NCI-H1930 (cell line): Measurements from ENCODE around the gene TMEM11.
"Not testable (repeated sequence)": the region's sequence is repeated elsewhere in the genome, so short reads cannot be mapped to it uniquely, and the experiment has no call there.

Experiments used
- DNase-seq, 2 experiments: peaks; one replicate each; lab custom pipeline; 2025; lab: John Stamatoyannopoulos, UW

Gene TMEM11

DNA sequence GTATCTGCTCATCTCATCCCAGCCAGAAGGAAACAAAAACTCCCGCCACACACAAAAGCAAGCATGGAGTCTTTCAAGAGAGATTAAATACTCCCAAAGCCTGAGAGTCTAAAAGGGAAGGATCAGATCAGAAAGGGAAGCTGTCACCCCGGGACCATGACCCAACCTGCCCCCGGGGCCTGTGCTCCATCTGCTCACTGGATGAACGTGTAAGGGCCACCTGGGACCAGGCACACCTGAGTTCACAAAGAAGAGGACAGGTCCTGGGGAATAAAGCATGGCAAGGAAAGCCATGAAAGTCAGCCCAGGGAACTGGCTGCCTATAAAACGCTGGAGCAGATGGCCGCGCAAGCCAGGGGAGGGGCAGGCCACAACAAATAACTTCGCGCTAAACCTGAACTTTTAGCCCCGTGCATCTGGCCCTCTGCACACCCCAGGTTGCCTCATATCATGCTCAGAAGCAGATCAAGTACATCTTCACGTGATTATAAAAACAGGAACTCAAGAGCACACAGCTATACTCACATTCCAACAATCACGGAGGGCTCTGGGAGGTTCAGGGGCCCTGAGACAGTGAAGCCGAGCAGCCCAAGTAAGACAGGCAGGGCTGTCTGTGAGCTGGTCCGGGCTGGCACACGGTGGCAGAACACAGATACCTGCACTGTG is 3.4 kb downstream of the TMEM11 start:
- no peak for DNase-seq

GRCh38 chr17:21209511-21210175 is 4.3 kb downstream of the TMEM11 start:
- no peak for DNase-seq

DNA sequence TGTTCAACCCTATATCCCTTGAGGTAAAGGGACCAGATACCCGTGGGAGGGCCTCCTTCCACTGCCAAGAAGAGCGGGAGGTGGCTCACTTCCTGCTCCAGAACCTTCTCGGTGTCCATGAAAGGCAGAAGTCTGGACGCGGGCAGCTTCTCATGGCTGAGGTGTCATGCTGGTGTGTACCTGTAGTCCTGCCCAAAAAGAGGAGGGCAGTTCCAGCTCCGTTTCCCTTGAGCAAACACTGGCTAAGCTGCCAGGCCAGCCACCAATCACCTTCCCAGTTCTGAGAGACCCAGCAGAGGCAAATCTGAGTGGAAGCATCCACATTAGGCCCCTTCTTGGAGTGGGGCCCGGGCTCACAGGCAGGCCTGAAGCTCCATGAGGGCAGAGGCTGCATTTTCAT is 5.6 kb downstream of the TMEM11 start:
- no peak for DNase-seq

- no peak for DNase-seq
Observed at GRCh38 chr17:21204935-21205334, 9.0 kb downstream of the TMEM11 start.

- DNase-seq, result no peak
Observed at GRCh38 chr17:21202512-21202911, 11.4 kb downstream of the TMEM11 start.

DNA sequence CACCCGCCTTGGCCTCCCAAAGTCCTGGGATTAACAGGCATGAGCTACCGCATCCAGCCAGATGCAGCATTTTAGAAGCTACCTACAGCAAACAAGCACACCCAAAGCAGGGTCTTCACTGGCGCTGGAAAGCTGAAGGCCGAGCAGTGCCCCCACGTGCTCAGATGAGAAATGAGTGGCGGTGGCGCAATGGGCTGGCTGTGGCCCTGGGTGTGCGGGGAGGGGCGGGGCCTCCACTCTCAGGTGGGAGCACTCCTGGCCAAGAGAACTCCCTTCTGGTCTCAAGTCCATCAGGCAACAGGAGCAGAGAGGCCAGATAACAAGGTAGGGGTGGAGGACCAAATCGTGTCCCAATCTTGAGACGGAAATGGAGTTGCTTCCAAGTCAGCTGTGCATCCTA is 12.1 kb downstream of the TMEM11 start:
- DNase-seq, result no peak

- DNase-seq, result no peak
Observed at GRCh38 chr17:21201298-21201595, 12.7 kb downstream of the TMEM11 start.

- no peak for DNase-seq
Observed at GRCh38 chr17:21200590-21201297, 13.2 kb downstream of the TMEM11 start.

GRCh38 chr17:21199856-21200255 is 14.1 kb downstream of the TMEM11 start:
- DNase-seq, result no peak

GRCh38 chr17:21199311-21199710 is 14.7 kb downstream of the TMEM11 start:
- DNase-seq, result no peak

DNA sequence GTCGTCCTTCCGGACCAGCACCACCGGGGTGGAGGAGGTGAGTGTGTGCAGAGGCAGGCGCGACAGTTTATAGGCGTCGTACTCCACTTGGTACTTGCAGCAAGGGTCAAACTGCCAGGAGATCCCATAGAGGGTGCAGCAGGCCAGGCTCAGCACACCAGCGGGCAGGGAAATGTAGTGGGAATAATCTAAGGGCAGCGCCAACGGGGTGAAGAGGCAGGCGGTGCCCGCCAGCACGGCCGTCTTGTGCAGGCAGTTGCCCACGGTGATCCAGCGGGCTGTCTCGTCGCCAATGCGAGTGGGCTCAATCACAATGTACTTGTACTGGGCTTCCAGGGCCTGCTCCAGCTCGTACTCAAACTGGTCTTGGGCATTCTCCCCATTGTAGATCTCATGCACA is 15.6 kb downstream of the TMEM11 start:
- no peak for DNase-seq

GRCh38 chr17:21196126-21196525 is 17.8 kb downstream of the TMEM11 start:
- no peak for DNase-seq

GRCh38 chr17:21194703-21195102 is 19.3 kb downstream of the TMEM11 start:
- no peak for DNase-seq

DNA sequence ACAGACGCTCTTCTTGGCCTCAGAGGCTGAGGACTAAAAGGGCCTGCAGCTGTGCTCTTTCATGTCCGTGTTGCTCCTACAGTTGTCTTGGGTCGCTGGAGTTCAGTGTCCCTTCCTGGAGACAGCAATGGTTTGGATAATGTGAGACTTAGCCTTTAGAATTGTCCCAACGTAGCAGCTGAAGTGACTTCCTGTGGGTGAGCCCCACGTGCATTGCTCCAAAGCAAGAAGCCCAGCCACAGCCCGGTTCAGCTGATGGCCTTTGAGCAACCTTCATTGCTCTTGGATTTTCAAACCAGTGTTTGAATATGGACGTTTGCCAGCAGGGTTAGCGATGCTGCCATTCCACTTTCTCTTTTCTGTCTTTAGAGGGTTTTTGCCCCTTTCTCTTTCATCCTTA is 19.7 kb downstream of the TMEM11 start:
- DNase-seq, result no peak

DNA sequence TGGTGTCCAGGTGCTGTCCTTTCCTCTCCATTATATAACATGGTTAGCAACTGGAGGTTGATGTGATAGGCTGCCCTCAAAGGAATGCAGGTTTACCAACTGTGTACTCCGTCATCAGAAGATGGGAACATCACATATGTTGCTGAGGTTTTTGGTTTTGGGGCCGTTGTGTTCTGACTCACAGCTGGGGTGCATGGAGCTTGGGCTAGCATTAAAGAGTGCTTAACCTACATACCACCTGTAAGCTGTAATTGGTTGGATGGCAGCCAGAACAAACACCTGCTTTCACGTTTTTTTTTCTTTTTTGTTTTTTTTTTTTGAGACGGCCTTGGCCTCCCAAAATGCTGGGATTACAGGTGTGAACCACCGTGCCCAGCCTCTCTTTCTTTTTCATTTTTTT is 20.9 kb downstream of the TMEM11 start:
- DNase-seq, result no peak

DNA sequence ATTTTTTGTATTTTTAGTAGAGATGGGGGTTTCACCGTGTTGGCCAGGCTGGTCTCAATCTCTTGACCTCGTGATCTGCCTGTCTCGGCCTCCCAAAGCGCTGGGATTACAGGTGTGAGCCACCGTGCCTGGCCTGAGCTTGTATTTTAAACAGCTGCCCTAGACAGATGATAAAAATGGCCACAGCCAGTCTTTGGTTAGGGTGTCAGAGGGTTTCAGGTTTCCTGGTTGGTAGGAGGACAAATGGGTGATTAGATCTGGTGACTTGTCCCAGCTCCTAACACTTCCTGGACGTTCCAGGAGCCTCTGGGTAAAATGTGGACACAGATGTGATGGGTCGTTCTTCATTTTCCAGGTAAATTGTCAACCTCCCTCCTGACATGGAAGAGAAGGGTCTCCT is 21.5 kb downstream of the TMEM11 start:
- not testable (repeated sequence) for DNase-seq

GRCh38 chr17:21191698-21192097 is 22.3 kb downstream of the TMEM11 start:
- no peak for DNase-seq

DNA sequence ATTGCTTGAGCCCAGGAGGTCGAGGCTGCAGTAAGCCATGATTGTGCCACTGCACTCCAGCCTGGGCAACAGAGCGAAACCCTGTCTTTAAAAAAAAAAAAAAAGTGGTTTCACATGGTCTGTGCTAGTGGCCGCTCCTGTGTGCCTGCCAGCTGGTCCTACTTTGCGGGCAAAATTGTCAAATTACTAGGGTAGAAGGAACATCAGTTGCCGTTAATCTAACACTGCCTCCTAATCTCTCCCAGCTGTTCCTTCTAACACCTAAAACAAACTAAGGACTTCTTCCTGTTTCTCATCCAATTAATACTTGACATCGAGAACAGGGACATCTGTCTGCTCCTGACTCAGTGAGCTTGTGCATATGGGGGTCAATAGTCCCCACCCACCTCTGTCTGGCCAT is 23.9 kb downstream of the TMEM11 start:
- DNase-seq, result no peak

DNA sequence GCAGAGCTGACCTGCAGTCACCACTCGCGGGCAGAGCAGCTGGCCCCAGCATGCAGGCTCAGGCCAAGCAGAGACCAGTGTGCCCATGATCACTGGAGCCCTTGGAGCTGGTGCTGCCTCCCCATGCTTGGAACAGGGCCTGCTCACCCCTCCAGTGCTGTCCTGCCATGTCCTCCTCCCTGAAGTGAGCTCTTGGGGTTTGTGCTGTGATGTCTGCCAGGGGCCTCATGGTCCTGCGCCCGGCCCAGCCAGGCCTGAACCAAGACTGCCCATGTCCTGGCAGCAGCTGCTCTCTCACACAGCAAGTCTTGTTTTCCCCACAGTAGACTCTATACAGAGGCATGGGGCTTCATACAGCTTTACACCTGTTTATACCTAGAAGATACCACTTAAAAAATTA is 24.6 kb downstream of the TMEM11 start:
- no peak for DNase-seq

DNA sequence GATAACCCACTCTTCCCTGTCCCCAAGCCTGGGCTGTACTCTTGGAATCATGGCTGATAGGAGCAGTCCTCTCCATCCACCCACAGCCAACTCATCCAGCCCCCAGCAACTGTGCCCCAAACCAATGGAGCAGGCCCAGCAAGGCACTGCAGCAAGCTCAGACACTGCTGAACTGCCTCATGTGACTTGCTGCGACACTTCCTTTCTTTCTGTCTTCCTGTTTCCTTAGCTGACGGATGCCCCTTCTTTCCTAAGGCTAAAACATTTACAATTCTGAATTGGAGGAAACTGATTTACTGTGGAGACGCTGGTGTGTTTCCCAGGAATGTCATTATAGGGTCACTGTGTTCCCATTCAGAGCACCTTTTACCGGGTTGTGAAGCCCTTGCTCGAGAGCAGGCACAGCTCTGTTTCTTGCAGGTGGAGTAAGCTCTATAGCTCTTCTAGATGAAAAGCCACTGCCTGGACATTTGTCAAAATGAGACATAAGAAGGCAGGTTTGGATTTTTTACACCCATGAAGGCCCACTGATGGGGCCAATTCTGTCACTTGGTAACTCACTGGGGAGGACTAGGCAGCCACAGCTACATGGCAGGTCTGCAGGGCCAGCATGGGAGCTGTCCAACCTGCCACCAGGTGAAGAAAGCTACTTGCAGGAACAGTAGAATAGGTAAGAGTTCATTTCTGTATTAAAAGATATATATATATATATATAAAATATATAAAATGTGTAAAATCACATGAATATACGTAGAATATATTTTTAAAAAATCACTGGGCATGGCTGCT is 27.4 kb downstream of the TMEM11 start:
- DNase-seq, result no peak

DNA sequence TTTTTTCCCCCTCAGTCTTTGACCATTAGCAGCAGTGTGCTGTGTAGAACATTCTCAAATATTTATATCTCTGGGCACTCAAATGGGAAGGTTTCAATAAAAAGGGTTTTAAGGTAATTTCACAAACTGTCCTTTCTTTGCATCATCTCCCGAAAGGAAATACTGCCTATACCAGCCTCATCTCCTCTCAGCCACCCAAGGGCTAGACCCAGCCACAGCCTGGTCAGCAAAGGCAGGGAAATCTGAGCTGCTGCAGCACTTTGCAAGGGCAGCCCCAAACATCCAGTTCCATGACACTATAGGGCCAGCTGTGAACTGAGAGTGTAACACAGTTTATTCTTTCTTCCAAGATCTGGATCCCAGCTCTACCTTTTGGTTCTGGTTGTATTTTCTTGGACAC is 28.9 kb downstream of the TMEM11 start:
- no peak for DNase-seq

DNA sequence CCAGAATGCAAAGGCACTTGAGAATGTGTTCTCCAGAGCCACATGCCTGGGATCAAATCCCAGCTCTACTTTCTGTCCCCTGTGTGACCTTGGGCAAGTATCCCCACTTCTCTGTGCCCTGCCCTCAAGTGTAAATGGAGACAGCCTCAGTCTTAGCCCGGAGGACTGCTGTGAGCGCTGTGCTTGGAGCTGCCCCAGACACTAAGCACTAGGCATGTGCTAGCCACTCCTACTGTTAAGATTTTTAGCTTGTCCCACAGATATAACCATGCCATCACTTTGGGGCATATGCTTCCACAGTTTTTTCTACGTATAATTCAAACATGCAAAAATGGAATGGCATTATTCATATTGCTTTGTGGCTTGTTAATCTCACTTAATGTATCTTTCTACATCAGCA is 29.4 kb downstream of the TMEM11 start:
- DNase-seq, result no peak

GRCh38 chr17:21183468-21183867 is 30.5 kb downstream of the TMEM11 start:
- DNase-seq, result no peak
